Astrocyte (in vitro differentiated cells and primary cell): ENCODE results near the gene ANGEL1. TPM values are rescaled to one million over a fixed set of nuclear protein-coding genes. Genes with fewer than 3 reads are reported as not detected.

Experiments
- DNase-seq: peaks from one replicate; pipeline ENCODE4 v3.0.0-alpha.2; 2010; ENCODE audit warnings: low read depth
- FAIRE-seq: peaks from 2 replicates; lab custom pipeline; 2011; peaks lifted over from hg19 to GRCh38; lab: Jason Lieb, UNC
- H2AFZ ChIP-seq: 2 replicates; pipeline ENCODE4 v1.6.0; 2012; ENCODE audit warnings: low read depth, low read length, inconsistent platforms
- H3K27ac ChIP-seq: 2 replicates; pipeline ENCODE4 v1.5.1; 2011; ENCODE audit warnings: low read depth, low read length, inconsistent platforms
- H3K27me3 ChIP-seq: 2 replicates; pipeline ENCODE4 v1.6.0; 2011; ENCODE audit warnings: low read length, inconsistent platforms; ENCODE audit not compliant: insufficient read depth
- H3K36me3 ChIP-seq: 2 replicates; pipeline ENCODE4 v1.5.1; 2011; ENCODE audit warnings: low read length, inconsistent platforms; ENCODE audit not compliant: insufficient read depth
- H3K4me1 ChIP-seq: 2 replicates; pipeline ENCODE4 v1.5.1; 2011; ENCODE audit warnings: low read length, inconsistent platforms; ENCODE audit not compliant: insufficient read depth
- H3K4me2 ChIP-seq: 2 replicates; pipeline ENCODE4 v1.6.0; 2012; ENCODE audit warnings: low read length, inconsistent platforms
- H3K4me3 ChIP-seq: 2 replicates; pipeline ENCODE4 v1.5.1; 2011; ENCODE audit warnings: low read depth, mild to moderate bottlenecking, low read length, inconsistent platforms; ENCODE audit not compliant: insufficient read depth
- H3K79me2 ChIP-seq: 2 replicates; pipeline ENCODE4 v1.6.0; 2012; ENCODE audit warnings: mild to moderate bottlenecking, low read length, inconsistent platforms; ENCODE audit not compliant: insufficient read depth
- H3K9ac ChIP-seq: 2 replicates; pipeline ENCODE4 v1.6.0; 2012; ENCODE audit warnings: mild to moderate bottlenecking, low read length, inconsistent platforms
- H3K9me3 ChIP-seq: 2 replicates; pipeline ENCODE4 v1.5.1; 2012; ENCODE audit warnings: low read depth, mild to moderate bottlenecking, low read length, inconsistent platforms; ENCODE audit not compliant: insufficient read depth
- H4K20me1 ChIP-seq: 2 replicates; pipeline ENCODE4 v1.6.0; 2012; ENCODE audit warnings: low read length, inconsistent platforms; ENCODE audit not compliant: insufficient read depth
- H3K27ac Mint-ChIP-seq: one replicate; pipeline ENCODE4 v1.8.0; 2021; ENCODE audit warnings: mild to moderate bottlenecking, mixed read lengths; ENCODE audit not compliant: unreplicated experiment
- H3K27me3 Mint-ChIP-seq: one replicate; pipeline ENCODE4 v1.8.0; 2021; ENCODE audit warnings: low read depth, mixed read lengths; ENCODE audit not compliant: unreplicated experiment
- H3K36me3 Mint-ChIP-seq: one replicate; pipeline ENCODE4 v1.8.0; 2021; ENCODE audit warnings: low read depth, mixed read lengths; ENCODE audit not compliant: unreplicated experiment
- H3K4me1 Mint-ChIP-seq: one replicate; pipeline ENCODE4 v1.8.0; 2021; ENCODE audit warnings: low read depth, mixed read lengths; ENCODE audit not compliant: unreplicated experiment
- H3K4me3 Mint-ChIP-seq: one replicate; pipeline ENCODE4 v1.8.0; 2021; ENCODE audit warnings: mild to moderate bottlenecking, moderate library complexity, mixed read lengths; ENCODE audit not compliant: unreplicated experiment
- H3K9me3 Mint-ChIP-seq: one replicate; pipeline ENCODE4 v1.8.0; 2021; ENCODE audit warnings: mild to moderate bottlenecking, mixed read lengths; ENCODE audit not compliant: unreplicated experiment
- CTCF ChIP-seq: IDR thresholded peaks from 2 replicates; pipeline ENCODE4 v1.5.1; 2011; ENCODE audit warnings: low read depth, mild to moderate bottlenecking, inconsistent platforms, low read length, moderate library complexity; ENCODE audit not compliant: insufficient read depth
- EZH2 ChIP-seq: IDR thresholded peaks from 2 replicates; pipeline ENCODE4 v1.6.1; 2012; ENCODE audit warnings: mild to moderate bottlenecking, low read length, inconsistent platforms; ENCODE audit not compliant: insufficient read depth
- total RNA-seq: library from RNA; stranded (reverse); gene quantifications from 2 replicates; pipeline ENCODE4 v1.2.1, GENCODE V29; 2021

The ANGEL1 gene
- total RNA-seq, 1 donor from 2014 or later = 12.7 TPM

GRCh38 chr14:76761960-76762410, 50.7 kb downstream of the ANGEL1 start:
- peaks cover 12% of the 10 kb centered on the region for H3K27me3 Mint-ChIP-seq

GRCh38 chr14:76761136-76761959, 51.3 kb downstream of the ANGEL1 start, which contains the start of gene VASH1:
TSS of gene VASH1 (plus strand) at chr14:76761468. CDS start at chr14:76762822, 1,354 bp downstream.
- H3K79me2 ChIP-seq = no peaks in the 10 kb centered on the region
- H3K9ac ChIP-seq = peak within 1 kb of the TSS; percentile 86
- H3K27me3 Mint-ChIP-seq = peaks cover 12% of the 10 kb centered on the region
- H3K4me1 Mint-ChIP-seq = peaks cover 10% of the 10 kb centered on the region
- H3K4me3 Mint-ChIP-seq = peak within 1 kb of the TSS; percentile 91
- peak within 1 kb of the TSS; percentile 64 for H3K4me3 ChIP-seq
- H2AFZ ChIP-seq = peak within 1 kb of the TSS; percentile 96
- no peaks in the 10 kb centered on the region for H3K36me3 ChIP-seq
- no peak for TF ChIP-seq EZH2
- H3K36me3 Mint-ChIP-seq = peaks cover 5% of the 10 kb centered on the region
- H3K27ac Mint-ChIP-seq = peak within 1 kb of the TSS; percentile 95
- peak within 1 kb of the TSS; percentile 98 for H3K4me2 ChIP-seq
- DNase-seq (peak; percentile 66), FAIRE-seq (no peak)
- peaks cover 7% of the 10 kb centered on the region for H3K4me1 ChIP-seq
- H4K20me1 ChIP-seq = peaks cover 12% of the 10 kb centered on the region
- peak within 1 kb of the TSS; percentile 60 for H3K27ac ChIP-seq
- no peaks in the 10 kb centered on the region for H3K9me3 ChIP-seq
- peaks cover 5% of the 10 kb centered on the region for H3K9me3 Mint-ChIP-seq
- H3K27me3 ChIP-seq = peaks cover 2% of the 10 kb centered on the region

More at GRCh38 chr14:76761960-76762410, 50.7 kb downstream of the ANGEL1 start:
- H3K79me2 ChIP-seq = no peaks in the 10 kb centered on the region
- FAIRE-seq (no peak), DNase-seq (no peak)
- H3K9me3 Mint-ChIP-seq = peaks cover 5% of the 10 kb centered on the region
- peak overlapping the region; percentile 98 for H3K4me2 ChIP-seq
- peak overlapping the region; percentile 96 for H2AFZ ChIP-seq
- no peaks in the 10 kb centered on the region for H3K36me3 ChIP-seq
- TF ChIP-seq EZH2 (no peak), CTCF (no peak)
- peaks cover 2% of the 10 kb centered on the region for H3K27me3 ChIP-seq
- peaks cover 7% of the 10 kb centered on the region for H3K4me1 ChIP-seq
- no peaks in the 10 kb centered on the region for H3K9me3 ChIP-seq
- H4K20me1 ChIP-seq = peaks cover 12% of the 10 kb centered on the region
- H3K36me3 Mint-ChIP-seq = peaks cover 5% of the 10 kb centered on the region
- peaks cover 10% of the 10 kb centered on the region for H3K4me1 Mint-ChIP-seq
- H3K27ac ChIP-seq = no peak overlapping the region
- peak overlapping the region; percentile 91 for H3K4me3 Mint-ChIP-seq
- H3K4me3 ChIP-seq = peak overlapping the region; percentile 64
- peak overlapping the region; percentile 86 for H3K9ac ChIP-seq
- H3K27ac Mint-ChIP-seq = no peak overlapping the region

- Mint-ChIP-seq H3K4me1 (peaks cover 12% of the 10 kb centered on the region), H3K36me3 (peaks cover 5% of the 10 kb centered on the region), H3K4me3 (peak overlapping the region; percentile 88), H3K9me3 (peaks cover 8% of the 10 kb centered on the region), H3K27me3 (peaks cover 18% of the 10 kb centered on the region), H3K27ac (peak overlapping the region; percentile 95)
- DNase-seq (no peak), FAIRE-seq (no peak)
- Histone ChIP-seq H3K4me3 (peak overlapping the region; percentile 64), H3K79me2 (no peaks in the 10 kb centered on the region), H3K4me1 (peaks cover 7% of the 10 kb centered on the region), H4K20me1 (peaks cover 12% of the 10 kb centered on the region), H3K9me3 (no peaks in the 10 kb centered on the region), H2AFZ (peak overlapping the region; percentile 96), H3K27me3 (peaks cover 2% of the 10 kb centered on the region), H3K4me2 (peak overlapping the region; percentile 98), H3K36me3 (no peaks in the 10 kb centered on the region), H3K27ac (peak overlapping the region; percentile 60), H3K9ac (peak overlapping the region; percentile 86)
- TF ChIP-seq EZH2 = no peak
- no peak for TF ChIP-seq CTCF
Observed at GRCh38 chr14:76760331-76761135, 52.1 kb downstream of the ANGEL1 start.
